HG03025 (cell line): ENCODE measurements around the gene DPH2.

ENCODE experiments used
- ATAC-seq: cut with Tn5 transposase; IDR thresholded peaks from one replicate; pipeline ENCODE4 v1.9.1; 2021; ENCODE audit warnings: mild to moderate bottlenecking, moderate library complexity; ENCODE audit not compliant: unreplicated experiment, low FRiP score

DPH2 gene

DNA sequence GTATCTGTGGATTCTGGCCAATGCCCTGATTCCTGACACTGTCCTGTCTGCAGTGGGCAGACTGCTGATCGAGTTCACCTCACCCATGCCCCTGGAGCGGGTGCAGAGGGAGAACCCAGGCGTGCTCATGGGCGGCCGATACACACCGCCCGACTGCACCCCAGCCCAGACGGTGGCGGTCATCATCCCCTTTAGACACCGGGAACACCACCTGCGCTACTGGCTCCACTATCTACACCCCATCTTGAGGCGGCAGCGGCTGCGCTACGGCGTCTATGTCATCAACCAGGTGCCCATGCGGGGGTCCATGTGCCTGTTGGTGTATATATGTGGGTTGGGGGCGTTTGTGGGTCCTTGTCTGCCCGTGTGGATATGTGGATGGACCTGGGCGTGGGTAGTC is 11.8 kb downstream of the DPH2 start:
- ATAC-seq, result no peak

DNA sequence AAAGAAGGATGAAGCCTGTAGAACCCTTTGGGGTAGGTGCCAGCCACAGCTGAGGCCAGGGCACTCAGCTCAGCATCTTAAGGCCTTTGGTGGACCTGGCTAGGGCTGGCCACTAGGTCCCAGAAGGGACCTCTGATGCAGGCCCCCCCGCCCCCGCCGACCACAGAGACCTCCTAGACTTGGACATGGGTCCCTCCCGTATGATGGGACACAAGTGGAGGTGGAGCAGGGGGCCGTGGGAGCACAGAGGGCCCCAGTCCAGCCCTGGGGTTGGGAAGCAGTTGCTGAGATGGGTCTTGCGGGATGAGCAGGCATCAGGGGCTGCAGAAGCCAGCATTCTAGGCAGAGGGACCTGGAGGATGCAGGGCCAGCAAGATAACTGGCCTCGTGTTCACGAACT is 12.4 kb downstream of the DPH2 start:
- ATAC-seq, result no peak

DNA sequence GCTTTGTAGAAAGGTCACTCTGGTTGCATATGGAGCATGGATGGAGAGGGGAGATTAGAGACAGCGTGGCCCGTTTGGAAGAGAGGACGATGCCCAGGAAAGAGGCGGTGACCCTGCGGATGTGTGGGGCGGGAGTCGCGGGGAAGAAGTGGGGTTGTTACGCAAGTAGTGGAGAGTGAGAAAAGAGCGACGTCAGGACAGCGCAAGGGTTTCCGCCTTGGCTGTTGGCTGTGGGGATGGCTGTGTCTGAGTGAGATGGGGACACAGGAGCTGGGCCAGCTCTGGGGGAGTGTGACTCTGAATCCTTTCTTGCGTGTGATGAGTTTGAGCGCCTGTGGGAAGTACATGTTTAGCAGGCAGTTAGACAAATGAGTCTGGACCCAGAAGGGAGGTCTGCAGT is 13.0 kb downstream of the DPH2 start:
- no peak for ATAC-seq

DNA sequence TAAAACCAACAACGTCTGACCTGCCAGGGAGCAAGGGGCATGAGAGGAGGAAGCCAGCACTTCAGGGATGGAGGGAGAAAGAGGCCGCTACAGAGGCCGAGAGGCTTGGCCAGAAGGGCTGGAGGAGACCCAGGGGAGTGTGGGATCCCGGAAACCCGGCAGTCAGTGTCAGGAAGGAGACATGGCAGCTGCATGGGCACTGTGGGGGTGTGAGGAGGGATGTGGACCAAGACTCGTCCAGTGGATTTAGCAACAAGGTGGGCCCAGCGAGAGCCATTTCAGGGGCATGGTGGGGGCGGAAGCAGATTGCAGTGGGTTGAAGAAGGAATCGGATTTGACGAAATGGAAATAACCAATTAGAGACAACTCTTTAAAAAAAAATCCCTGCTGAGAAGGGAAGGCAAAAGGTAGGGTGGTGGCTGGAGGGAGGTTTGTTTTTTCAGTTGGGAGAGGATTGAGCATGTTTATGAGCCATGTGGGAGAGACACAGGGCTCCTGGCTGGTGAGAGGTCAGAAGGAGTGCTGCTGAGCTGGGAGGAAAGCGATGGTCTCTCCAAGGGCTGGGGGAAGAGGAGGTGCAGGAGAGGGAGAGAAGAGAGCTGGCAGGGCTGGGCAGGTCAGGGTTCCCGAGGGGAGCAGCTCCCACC is 13.6 kb downstream of the DPH2 start:
- ATAC-seq, result no peak

DNA sequence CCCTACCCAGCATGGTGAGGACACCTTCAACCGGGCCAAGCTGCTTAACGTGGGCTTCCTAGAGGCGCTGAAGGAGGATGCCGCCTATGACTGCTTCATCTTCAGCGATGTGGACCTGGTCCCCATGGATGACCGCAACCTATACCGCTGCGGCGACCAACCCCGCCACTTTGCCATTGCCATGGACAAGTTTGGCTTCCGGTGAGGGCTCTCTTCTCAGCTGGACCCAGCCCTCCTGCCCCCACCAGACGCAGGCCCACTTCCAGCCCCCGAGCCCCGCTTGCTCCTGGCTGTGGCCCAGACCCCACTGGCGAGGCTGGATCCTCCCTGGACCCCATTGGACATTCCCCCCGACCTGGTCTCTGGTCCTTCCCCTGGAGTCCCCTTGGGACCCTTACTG is 15.0 kb downstream of the DPH2 start:
- ATAC-seq, result no peak

DNA sequence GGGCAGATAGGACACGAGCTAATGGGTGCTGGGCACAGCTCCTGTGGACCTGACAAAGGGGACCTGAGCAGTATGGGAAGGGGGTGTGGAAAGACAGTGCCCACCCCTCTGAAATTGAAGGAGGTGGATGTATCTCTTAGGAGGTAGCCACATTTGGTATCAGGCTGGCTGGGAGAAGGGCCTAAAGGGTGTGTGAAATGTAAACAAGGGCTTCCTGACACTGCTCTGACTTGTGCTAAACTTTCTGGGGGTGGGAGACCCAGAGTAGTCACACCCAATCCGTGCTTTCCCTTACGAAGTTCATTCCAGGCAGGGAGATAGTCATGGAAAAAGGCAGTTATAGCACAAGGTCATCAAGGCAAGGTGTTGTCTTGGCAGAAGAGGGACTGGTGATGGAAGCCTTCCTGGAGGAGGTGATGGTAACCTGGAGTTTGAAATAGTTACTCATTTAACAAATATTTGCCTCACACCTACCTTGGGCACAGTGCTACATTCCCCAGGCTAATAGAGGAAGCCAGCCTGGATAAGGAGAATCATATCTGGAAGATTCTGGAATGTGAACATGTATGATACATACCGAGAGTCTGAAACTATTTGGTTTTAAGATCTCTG is 16.3 kb downstream of the DPH2 start:
- ATAC-seq, result no peak

DNA sequence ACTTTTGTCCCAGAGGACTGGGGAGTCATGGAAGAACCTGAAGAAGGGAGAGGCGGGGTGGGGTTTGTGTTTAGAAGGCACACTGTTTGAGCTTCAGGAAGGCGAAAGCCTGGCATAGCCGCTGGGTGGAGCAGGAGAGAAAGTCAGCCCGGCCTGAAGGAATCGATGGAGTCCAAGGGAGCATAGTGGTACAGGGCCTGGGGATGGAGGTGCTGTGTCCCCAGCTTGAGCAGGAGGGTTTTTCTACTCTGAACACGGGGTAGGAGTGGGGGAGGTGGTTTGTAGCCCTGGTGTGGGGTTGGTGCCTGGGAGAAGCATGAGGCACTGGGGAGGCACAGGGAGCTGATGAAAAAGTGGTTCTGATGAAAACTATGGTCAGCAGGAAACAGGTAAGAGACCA is 16.9 kb downstream of the DPH2 start:
- ATAC-seq, result no peak

DNA sequence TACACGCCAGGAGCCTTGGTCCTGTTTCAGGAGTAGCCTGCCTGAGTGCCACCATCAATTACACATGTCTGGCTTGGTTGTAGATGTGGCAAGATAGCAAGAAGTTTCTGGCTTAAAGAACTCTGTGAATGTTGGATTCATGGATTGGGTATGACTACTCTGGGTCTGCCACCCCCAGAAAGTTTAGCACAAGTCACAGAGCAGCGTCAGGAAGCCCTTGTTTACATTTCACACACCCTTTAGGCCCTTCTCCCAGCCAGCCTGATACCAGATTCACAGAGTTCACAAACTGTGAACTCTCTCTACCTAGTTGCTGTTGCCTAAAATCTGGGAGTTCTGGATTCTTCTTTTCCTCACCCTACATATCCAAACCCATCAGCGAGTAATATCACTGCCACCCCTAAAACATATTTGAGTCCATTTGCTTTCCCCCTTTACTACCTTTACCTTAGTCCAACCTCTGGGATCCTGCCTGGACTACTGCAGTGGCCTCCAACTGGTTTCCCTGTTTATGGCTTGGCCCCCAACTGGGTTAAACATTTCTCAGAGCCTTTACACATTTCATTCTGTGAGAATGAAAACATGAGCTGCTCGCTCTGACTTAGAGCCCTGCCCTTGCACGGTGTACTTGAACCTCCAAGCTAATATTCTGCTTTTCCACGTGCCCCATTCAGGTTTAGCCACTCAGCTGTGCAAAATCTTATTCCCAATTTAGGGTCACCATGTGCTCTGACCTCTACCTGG is 17.5 kb downstream of the DPH2 start:
- ATAC-seq, result no peak

DNA sequence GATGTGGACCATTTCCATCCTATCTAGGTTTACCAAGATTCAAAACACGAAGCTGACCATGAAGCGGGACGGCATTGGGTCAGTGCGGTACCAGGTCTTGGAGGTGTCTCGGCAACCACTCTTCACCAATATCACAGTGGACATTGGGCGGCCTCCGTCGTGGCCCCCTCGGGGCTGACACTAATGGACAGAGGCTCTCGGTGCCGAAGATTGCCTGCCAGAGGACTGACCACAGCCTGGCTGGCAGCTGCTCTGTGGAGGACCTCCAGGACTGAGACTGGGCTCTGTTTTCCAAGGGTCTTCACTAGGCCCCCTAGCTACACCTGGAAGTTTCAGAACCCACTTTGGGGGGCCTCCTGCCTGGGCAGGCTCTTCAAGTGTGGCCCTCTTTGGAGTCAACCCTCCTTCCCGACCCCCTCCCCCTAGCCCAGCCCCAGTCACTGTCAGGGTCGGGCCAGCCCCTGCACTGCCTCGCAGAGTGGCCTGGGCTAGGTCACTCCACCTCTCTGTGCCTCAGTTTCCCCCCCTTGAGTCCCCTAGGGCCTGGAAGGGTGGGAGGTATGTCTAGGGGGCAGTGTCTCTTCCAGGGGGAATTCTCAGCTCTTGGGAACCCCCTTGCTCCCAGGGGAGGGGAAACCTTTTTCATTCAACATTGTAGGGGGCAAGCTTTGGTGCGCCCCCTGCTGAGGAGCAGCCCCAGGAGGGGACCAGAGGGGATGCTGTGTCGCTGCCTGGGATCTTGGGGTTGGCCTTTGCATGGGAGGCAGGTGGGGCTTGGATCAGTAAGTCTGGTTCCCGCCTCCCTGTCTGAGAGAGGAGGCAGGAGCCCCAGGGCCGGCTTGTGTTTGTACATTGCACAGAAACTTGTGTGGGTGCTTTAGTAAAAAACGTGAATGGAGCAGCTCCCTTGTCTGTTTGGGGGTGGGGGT is 20.7 kb downstream of the DPH2 start:
- ATAC-seq, result no peak

DNA sequence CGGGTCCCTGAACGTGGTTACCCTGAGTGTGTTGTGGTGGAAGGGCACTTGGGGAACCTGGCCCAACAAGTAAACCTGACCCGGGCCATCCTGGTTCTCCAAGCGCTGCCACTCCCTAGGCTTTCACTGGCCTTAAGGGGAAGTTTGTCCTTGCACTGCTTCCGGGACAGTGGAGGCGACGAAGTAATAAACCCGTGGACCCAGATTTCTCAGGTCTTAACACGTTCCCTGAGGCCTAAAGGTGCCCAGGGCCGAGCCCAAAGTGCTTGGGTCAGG is 21.3 kb downstream of the DPH2 start:
- ATAC-seq, result no peak

DNA sequence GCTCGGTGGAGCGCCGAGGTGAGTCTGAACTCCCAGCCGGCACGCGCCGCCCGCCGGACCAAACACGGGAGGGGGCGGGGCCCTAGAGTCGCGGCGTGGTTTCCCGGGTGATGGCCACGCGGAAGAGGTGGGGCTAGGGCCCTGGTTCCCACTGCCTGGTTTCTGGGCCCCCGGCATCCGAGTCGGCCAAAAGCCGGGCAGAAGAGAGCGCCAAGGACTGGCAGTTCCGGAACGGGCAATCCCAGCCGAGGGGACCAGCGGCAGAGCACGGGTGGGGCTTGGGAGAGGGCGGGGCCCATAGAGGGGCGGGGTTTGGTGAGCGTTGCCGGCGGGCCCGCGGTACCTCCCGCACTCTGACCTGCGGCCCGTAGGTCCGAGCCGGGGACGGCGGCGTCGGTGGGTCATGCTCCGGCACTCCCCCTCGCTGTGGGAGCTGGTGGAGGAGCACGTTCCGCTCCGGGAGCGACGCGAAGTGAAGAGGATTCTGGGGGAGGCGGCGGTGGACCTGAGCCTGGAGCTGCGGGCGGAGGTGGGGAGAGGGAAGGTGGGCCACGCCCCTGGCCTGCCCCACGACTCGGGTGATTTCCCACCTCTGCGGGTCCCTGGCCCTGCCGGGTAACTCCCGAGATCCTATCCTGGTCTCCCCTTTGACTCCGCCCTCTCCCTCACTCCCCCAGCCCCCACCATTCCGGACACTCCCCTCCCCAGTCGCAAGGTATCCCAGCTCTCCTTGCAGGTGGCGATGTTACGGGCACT is 21.8 kb downstream of the DPH2 start, which contains the start of gene CCDC24:
Gene CCDC24 (plus strand): TSS at position 124 of the 756 bp plus-strand sequence. CDS start 280 bp downstream, at position 404.
- ATAC-seq, result peak; percentile 75

DNA sequence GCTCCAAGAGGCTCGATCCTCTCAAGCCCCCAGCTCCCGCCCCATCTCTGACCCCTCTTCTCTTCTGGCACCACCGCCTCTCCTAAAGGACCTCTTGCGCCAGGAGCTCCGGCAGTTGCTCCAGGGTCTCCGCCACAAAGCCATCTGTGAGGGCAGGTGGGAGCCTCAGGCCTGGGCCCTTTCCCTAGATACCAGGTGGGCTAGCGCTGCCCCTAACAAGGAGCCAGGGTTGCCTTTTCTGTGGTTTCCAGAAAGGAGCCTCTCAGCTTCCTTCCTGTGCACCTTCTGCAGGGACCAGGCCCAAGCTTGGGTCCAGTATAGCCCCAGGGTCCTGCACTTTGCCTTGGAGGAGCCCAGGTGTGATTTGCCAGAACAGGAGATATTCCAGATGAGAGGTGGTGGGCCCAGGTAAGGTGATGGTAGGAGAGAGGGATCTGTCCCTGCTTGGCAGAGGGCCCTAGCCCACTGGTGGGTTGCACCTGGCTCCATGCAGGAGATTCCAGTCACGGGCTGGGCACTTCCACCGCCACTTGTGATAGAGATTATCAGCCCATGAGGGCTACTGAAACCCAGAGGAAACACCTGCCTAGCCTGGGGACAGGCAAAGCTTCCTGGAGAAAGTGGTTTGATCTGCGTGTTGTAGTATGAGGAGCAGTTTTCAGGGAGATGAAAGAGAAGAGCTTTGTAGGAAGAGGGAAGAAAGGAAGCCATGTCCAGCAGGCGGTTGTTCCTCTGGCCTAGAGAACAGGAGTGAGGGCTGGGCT is 22.6 kb downstream of the DPH2 start:
- ATAC-seq, result no peak

DNA sequence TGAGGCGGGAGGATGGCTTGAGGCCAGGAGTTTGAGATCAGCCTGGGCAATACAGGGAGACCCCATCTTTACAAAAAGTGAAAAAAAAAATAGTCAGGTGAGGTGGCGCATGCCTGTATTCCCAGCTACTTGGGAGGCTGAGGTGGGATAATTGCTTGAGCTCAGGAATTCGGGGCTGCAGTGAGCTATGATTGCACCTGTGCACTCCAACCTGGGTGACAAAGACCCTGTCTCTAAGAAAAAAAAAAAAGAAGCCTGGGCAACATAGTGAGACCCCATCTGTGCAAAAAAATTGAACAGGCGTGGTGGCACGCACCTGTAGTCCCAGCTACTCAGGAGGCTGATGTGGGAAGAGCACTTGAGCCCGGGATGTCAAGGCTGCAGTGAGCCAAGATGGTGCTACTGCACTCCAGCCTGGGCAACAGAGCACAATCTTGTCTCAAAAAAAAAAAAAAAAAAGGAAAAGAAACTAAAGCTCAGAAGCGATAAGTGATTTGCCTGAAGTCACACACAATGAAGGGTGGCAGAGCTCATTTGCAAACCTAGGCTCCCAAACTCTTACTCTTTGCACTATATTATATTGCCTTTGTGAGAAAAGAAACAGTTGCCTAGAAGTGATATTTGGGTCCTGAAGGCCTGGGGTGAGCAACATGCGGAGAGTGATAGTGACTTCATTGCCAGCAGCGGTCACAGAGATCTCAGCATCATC is 23.6 kb downstream of the DPH2 start:
- ATAC-seq, result no peak

DNA sequence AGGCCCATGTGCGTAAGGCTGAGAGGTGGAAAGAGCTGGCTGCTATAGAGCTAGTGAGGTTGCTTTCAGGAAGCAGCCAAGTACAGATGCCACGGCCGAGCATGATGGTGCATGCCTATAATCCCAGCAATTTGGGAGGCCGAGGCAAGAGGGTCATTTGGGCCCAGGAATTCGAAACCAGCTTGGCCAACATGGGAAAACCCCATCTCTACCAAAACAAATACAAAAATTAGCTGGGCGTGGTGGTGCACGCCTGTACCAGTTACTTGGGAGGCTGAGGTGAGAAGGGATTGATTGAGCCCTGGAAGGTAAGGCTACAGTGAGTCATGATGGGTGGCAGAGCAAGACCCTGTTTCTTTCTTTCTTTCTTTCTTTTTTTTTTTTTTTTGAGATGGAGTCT is 24.3 kb downstream of the DPH2 start:
- no peak for ATAC-seq

DNA sequence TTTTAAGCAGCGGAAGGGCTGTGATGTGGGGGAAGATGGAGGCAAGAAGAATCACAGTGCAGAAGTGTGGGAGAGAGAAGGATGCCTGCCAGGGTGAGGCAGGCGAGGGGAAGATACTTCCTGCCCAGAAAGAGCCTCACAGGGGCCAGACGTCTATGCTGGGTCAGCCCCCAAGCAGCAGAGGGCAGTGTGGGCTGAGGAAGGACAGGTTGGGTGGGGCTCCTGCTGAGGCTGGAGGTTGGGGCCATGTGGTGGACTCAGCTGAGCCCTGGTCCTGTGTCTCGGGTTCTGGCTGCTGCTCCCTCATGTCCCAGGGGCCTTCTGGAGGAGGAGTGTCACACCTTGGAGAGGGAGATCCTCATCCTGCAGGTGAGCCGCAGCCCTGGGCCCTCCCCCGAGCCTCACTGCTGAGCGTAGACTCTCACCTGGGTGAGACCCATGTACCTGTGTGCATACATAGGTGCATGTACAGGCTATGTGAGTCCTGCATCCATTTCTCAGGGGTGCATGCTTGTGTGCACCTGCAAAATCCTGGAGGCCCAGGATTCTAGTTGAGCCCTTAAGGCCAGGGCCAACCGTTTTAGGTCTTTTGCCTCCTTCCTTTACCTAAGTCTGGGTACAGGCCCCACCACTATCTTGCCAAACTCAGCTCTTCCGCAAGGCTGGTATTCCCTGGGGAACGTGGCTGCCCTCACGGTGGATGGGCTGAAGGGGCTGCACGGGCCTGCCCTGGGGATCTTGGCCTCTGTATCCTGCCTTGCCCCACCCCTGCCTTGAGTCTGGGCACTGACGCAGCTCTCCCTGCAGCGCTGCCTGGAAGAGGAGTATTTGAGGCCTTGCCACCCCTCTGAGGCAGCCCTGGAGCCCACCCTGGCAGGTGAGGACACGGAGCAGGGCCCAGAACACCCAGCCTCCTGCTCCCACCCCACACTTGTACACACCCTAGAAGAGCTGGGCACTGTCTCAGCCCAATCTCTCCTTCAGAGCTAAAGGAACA is 25.3 kb downstream of the DPH2 start:
- no peak for ATAC-seq

DNA sequence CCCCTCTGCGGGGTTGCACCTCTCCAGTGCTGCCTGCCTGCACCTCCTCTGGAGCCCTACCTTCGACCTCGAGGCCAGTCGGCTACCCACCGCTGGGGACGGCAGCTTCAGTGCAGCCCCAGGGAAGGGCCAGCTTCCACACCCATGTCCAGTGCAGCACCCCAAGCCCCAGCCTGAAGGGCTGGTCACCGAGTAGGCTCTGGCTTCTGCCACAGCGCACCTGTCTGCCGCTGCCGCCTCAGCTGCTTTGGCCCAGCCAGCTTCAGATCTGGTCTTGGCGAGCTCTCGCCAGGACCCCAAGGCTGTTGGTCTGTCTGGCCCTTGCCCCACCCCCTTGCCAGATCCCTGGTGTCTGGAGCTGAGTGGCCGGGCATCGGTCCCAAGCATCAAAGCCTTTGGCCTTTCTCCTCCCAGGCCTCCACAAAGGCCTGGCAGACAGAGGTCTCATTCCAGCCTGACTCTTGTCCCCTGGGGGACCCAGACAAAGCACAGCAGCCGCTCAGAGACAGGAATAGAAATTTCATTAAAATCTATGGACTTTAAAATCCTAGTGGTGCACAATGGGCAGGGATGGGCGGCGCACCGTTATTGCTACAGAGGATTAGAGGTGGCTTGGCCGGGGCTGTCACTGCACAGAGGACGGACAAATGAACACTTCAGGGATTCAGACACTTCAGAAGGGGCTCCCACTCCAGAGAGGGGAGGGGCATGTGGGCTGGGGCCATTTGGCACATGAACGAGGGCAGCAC is 26.3 kb downstream of the DPH2 start:
- no peak for ATAC-seq

DNA sequence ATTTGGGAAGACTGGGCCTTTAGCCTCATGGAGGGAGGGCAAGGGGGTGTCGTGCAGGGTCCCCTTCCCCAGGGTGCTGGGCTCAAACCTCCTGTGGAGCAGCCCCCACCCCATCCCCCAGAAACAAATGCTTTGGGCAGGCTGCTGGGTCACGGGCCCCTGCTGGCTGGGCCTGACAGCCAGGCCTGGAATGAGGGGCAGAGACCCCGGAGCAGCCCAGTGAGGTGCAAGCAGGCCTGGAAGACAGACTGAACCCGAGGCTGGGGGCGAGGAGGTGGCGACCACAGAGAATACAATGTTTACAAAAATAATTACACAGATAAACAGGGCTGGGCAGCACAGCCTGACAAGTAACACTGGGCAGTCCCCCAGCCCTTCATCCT is 26.9 kb downstream of the DPH2 start:
- ATAC-seq, result no peak
